DND-41 (cell line): ENCODE data around the gene CCK.

Experiments used
- CTCF ChIP-seq: IDR thresholded peaks from 2 replicates; pipeline ENCODE4 v1.5.1; 2012; ENCODE audit warnings: borderline replicate concordance, low read length, moderate library complexity, mild to moderate bottlenecking; ENCODE audit not compliant: poor library complexity, severe bottlenecking; ENCODE audit errors: extremely low read depth
- EZH2 ChIP-seq: IDR thresholded peaks from 3 replicates; pipeline ENCODE4 v1.6.1; 2012; ENCODE audit warnings: borderline replicate concordance, low read depth, mild to moderate bottlenecking, moderate library complexity, low read length, inconsistent platforms; ENCODE audit not compliant: severe bottlenecking

GRCh38 chr3:42276141-42277132, 10.5 kb upstream of the CCK start:
- TF ChIP-seq CTCF (no peak), EZH2 (no peak)
